Measurements from ENCODE around the gene TRIP13.
"Not testable (repeated sequence)": the region's sequence is repeated elsewhere in the genome, so short reads cannot be mapped to it uniquely, and the experiment has no call there.

The TRIP13 gene

DNA sequence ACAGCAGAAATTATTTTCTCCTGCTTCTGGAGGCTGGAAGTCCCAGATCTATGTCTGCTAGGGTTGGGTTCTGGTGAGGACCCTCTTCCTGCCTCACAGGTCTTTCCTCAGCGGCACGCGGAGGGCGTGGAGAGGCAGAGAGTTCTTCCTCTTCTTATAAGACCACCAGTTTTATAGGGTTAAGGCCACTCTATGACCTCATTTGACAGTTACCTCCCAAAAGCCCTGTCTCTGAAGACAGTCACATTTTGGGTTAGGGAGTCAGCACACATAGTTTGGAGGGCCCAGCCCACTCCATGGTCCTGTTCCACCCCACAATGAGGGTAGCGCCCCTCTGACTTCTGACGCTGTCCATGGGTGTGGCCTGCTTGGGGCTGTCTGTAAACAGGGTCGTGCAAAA lies 46.7 kb downstream of the TRIP13 start:
- DNase-seq = peak; percentile 33

DNA sequence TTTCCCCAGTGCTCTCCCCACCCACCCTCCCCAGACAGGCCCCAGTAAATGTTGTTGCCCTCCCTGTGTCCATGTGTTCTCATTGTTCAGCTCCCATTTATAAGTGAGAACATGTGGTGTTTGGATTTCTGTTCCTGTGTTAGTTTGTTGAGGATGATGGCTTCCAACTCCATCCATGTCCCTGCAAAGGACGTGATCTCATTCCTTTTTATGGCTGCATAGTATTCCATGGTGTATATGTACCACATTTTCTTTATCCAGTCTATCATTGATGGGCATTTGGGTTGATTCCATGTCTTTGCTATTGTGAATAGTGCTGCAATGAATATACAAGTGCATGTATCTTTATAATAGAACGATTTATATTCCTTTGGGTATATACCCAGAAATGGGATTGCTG lies 48.1 kb downstream of the TRIP13 start:
- DNase-seq = not testable (repeated sequence)

DNA sequence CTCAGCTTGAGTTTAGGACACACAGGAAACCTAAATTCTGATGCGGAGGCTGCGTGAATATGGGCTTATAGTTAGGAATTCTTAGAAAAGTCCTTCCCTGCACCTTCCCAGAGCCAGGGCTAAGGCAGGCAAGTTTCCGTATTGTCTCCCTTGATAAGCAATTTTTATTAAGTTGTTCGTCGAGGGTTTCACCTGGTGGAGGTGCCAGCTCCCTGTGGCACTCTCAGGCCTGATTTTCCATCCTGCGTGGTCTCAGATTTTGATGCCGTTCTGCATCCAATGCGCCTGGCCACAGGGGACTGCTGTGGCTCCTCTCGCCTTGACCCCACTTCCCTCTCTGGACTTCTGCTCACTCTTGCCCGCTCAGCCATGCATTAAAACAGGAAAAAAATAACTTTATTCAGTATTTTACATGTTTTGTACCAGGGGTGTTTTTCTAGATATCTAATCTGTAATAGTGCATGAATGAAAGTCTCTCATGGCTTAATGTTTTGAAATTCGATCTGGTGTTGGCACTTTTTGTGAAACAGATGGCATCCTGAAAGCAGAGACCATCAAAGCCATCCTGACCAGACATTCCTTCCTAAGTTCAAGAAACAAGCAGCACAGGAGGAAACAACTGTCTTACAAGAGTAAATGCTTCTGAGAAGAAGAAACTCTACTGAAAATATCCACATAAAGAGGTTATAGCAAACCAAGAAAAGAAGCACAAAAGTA lies 50.7 kb downstream of the TRIP13 start:
- DNase-seq = no peak

DNA sequence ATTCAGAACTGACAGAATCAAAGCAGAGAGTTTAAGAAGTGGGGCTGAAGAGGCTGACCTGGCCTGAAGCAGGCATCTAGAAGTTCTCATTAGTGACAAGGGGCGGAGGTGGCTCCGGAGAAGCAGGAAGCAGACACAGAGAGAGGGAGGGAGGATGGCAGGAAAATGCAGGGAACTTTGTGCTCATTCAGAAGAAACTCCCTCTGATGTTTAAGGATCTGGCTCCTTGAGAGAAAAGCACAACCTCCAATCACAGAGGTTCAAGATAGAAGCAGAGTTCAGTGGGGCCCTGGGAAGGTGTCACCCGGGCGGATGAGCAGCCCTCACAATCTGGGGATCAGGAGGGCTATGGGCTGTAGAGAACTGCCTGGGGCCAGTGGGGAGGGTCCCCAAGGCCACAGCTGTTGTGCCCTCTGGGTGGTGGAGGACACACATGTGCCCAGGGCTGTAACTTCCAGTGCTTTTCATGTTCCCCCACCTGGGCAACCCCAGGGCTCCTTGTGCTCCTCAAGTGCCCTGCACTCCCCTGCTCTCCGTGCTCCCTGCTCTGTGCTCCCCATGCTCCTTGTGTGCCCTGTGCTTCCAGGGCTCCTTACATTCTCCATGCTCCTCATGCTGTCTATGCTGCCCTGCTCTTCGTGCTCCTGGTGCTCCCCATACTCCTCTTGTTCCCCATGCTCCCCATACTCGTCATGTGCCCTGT lies 51.4 kb downstream of the TRIP13 start:
- DNase-seq = no peak

DNA sequence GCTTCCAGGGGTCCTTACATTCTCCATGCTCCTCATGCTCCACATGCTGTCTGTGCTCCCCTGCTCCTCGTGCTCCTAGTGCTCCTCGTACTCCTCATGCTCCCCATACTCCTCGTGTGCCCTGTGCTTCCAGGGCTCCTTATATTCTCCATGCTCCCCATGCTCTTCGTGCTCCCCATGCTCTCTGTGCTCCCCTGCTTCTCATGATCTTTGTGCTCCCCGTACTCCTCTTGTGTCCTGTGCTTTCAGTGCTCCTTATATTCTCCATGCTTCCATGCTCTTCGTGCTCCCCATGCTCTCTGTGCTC lies 51.9 kb downstream of the TRIP13 start:
- no peak for DNase-seq

DNA sequence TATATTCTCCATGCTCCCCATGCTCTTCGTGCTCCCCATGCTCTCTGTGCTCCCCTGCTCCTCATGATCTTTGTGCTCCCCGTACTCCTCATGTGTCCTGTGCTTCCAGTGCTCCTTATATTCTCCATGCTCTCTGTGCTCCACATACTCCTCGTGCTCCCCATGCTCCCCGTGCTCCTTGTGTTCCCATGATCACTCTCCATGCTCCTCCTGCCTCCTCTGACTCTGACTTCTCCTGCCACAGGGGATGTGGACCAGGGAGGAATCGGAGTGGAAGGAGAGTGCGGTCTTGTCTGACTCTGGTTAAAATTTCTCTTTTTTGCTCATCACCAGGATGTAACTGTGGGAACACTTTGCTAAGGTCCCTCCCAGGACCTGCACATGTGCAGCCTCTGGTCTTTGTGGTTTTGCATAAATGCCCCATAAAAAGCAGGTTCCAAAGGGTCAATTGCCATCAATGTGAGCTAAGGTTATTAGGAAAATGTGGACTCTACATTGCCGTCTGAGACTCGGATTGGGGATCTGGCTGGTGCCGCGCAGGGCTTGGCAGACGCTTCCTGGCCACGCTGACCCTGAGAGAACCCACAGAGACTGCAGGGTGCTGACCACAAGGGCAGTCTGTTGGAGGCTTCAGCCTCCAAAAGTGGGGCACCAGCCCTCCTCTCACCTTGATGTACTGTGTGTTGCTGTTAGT lies 52.5 kb downstream of the TRIP13 start:
- no peak for DNase-seq

DNA sequence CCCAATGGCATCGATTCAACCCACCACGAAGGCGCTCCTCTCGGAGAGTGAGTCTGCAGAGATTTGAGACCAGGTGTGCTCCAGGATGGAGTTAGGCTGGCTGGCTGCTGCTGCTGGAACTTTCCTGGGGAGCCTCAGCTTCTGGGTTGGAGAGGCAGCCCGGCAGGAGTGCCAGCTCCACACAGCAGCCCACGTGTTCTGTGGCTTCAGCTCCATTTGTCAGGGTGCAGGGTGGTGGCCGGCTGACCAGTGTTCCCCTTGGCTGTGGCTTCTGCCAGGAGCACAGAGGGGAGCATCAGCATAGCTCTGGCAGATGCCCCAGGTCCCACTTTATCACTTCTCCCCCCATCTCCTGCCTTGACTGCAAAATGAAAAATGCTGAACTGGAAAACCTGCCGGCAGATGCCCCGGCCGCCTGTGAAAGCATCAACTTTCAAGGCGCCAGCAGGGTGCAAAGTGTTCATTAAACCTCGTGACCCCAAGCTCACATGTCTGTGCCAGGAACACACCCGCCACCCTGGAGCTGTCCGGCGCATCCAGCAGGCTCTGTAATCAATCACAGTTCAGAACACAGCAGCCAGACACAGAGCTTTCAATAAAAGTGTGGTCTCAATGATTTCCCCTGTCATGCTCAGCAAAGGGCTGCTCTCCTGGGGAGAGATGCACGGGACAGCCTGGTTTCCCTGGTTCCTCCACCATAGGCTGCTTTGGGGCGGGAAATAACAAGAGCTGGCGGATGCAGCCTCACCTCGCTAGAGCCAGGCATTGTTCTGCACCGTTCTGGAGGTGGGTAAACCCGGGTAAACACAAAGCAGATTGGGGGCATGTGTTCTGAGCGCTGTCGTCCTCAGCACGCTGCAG lies 53.2 kb downstream of the TRIP13 start:
- DNase-seq = no peak

DNA sequence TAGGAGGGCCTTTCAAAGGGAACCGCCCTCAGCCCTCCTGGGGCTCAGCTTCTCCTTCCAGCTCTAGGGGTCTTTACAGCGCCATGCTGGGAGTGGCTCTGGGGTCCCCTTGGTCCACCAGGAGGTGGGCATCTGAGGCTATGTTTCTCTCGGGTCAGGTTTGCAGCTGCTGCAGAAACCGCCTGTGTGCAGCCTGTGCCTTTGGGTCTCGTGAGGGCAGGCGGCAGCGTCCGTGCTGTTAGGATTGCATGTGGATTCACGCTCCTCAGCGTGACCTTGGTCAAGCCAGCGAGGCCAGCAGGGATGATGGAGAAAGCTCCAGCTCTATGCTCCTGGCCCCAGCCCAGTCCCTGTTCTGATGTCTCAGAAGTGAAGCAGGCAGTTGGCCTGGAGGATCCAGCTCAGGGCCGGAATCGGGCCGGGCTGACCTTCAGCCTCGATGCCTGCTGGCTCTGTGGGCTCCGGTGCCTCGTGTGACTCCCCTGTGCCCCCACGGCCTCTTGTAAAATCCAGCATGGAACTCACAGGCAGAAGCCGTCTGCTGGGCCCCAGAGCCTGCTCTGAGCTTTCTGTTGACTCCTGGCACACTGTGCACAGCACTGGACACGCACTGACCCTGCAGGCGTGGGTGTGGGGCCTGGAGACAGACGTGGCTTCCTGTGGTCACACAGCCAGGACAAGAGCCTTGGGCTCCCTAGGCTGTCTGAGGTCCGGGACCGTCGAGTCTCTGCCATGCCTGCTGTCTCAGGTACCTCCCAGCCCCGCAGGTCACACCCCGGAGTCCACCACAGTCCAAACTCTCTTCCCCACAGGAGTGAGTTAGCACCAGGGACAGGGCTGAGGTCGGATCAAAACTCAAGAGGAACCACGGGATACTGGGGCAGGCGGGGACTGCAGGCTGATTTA lies 54.3 kb downstream of the TRIP13 start:
- DNase-seq = no peak

DNA sequence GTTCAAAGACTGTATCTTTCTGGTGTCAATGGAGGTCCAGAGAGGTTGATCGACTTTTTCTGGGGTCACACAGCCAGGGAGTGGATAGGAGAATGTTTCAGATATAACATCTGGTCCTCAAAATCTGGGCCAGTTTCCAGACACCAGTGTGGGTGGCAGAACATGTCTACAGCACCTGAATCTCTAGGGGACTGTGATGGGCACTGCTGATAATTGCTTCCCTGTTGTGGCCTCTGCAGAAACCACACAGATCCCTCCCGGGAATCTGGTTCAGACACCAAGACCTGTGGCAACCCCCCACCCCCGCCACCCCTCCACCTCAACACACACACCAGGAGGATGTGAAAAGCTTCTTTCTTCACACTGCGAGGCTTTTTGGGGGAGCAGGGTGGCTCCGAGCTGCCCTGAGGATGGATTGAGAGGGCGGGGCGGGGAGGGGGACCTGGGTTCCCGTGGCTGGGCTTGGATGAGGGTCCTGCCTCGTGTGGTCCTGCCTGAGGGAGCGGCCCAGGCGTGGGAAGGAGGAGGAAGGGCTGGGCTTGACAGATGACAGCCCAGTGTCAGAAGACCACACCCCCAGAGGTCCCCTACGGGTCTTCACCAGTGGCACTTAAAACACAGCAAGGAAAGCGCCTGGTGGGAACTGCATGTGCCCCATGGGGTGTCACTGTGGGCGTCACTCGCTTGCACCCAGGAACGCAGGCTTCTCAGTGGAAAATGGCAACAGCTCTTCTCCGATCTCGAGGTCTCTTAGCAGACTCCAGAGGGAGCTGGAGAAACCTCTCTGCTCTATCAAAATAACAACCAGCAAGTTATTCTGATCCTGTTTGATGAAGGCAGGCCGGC lies 55.2 kb downstream of the TRIP13 start:
- DNase-seq = no peak

DNA sequence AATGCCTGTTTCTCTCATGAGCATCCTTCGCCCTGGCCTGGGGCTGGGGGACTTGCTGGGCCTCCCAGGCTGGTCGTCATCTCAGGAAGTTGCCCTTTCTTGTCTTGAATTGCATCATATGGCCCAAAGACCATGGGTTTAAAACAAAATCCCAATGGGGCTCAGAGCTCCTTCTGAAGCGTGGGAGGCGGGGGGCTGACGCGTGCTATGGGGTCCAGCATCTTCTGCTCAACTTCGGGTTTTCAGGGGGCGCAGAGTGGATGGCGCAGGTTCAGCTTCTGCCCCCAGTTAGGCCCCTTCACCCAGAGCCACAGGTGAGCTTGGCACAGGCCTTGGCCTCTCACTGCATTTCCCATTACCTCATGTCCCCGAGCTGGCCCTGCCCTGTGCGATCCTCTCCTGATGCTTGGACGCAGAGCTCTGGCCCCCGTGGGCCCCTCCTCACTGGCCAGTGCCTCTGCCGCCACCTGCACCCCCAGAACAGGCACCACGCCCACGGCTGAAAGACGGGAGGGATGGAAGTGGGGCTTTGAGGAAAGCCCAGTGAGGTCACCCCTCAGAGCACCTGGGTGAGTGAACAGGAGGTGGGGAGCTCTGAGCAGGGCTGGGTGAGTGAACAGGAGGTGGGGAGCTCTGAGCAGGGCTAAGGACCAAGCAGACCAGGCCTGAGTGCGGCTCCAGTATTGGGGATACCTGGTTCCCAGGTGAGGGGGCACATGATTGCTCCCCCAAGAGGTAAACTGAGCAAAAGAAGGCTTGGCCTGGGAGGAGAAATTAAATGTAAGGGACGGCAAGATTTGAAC lies 56.0 kb downstream of the TRIP13 start:
- DNase-seq = no peak

DNA sequence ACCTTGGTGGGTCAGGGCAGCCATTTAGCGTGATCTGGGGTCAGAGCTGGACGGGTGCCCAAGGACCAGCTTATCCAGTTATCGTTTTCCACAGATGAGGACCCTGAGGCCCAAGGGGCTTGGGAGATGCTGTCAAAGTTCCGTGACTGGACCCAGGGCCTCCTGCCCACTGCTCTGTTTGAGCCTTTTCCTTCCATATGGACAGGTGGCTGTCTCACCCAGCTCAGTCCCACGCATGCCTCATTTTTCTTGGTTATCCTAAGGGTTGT lies 56.5 kb downstream of the TRIP13 start:
- DNase-seq = no peak

DNA sequence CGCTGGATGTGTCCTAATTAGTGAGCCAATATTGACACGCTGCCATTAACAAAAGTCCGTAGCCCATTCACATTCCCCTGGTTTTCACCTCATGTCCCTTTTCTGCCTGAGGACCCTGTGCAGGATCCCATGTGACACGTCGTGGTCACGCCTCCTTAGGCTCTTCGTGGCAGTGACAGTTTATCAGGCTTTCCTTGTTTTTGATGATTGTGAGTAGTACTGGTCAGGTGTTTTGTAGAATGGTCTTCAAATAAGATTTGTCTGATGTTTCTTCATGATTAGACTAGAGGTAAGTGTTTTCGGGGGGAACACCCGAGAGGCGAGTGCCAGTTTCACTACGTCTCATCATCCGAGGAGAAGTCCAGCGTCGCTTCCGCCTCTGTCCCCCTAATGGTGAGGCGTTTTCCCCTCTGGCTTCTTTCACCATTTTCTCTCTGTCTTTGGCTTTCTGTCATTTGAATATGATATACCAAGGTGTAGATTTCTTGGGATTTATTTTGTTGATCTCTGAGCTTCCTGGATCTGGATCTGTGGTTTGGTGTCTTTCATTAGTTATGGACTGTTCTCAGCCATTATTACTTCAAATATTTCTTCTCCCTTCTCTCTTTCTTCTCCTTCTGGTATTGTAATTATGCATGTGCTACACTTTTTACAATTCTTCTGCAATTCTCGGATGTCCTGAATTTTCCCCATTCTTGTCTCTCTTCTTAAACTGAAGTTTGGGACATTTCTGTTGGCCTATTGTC lies 57.3 kb downstream of the TRIP13 start:
- no peak for DNase-seq

DNA sequence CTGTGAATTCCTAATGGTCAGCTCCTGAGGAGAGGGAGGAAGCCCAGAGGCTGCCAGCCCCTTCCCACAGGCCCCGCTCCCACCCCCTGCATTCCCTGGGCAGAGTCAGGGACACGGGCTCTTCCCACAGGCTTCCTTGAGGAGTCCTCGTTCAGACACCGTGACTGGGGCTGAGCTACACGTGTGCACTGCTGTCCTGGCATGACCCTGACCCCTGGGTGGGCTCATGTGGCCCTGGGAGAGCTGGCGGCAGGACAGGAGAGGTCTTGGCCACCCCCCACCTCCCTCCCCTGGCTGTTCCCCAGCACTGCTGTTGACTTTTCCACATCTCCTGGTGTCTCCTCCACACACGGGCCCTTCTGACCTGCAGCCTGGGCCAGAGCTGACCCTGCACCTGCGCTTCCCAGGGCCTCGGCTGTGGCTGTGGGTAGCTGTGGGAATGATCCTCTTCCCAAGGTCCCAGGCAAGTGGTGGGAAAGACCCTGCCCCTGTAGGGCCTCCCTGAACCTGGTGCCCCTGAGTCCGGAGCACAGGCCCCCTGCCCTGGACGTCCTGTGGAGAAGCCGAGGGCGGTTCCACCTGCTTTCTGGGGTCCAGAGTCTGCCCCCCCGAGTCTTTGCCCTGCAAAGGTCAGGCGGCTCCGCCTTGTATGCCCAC lies 59.4 kb downstream of the TRIP13 start:
- DNase-seq = no peak

DNA sequence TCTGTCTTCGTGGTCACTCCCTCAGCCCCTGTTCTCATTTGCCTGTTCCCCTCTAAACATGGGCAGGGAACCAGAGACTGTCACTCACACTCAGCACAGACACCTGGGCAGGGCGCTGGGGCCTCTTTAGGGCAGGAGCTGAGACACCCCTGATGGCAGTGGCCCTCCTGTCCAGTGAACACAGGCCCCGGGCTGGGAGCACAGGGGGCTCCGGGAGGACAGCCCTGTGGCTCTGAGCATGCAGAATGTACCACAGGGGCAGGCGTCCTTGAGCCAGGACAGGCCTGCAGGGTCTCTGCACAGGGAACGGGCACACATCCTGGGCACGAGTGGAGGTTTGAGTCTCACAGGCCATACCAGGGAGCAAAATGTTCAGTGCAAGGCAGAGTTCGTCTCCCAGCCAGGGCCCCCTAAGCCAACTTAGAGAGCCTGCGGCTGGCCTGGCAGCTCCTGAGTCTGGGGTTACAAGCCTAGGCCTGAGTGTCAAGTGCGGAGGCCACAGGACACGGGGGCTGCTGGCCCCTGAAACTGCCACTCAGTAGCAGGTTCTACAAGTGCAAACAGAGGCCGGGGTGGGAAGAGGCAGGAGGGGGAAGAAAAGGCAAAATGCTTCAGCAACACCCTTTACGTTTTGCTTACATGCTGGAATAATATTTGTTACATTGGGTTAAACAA lies 60.0 kb downstream of the TRIP13 start:
- DNase-seq = no peak

DNA sequence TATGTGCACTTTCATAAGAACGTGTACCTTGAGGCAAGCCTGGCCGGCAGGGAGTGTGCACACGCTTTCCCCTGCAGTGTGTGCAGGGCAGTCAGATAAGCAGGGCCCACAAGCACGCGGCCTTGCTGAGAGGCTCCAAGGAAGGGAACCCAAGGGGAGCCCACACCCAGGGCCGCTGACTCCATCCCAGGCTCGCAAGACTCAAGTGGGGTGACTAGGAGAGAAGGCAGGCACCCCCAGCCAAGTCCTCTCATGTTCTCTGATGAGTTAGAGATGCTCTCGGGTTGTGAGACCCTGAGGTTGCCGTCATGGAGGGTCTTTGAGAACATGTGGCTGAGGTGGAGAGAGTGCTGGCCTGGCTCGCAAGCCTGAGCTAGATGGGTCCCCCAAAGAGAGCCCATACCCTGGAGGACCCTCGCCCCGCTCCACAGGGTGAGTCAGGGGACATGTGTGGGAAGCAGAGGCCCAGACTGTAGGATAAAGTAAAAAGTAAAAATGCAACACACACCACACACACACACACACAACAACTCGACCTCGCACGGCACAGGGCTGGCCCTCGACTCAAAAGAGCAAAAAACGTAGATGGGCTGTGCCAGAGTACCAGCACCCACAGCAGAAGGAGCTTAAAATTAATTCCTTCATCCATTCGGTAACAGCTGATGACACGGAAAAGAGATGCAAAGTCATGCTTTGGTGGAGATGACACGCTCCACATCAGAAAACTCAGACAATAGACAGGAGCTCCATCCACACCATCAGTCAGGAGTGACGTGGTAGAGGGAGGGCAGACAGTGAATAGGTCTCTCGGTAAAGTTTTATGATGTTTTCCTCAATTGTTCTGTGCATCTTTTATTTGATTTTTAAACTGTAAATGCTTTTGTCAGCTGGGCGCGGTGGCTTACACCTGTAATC lies 61.1 kb downstream of the TRIP13 start:
- DNase-seq = no peak

DNA sequence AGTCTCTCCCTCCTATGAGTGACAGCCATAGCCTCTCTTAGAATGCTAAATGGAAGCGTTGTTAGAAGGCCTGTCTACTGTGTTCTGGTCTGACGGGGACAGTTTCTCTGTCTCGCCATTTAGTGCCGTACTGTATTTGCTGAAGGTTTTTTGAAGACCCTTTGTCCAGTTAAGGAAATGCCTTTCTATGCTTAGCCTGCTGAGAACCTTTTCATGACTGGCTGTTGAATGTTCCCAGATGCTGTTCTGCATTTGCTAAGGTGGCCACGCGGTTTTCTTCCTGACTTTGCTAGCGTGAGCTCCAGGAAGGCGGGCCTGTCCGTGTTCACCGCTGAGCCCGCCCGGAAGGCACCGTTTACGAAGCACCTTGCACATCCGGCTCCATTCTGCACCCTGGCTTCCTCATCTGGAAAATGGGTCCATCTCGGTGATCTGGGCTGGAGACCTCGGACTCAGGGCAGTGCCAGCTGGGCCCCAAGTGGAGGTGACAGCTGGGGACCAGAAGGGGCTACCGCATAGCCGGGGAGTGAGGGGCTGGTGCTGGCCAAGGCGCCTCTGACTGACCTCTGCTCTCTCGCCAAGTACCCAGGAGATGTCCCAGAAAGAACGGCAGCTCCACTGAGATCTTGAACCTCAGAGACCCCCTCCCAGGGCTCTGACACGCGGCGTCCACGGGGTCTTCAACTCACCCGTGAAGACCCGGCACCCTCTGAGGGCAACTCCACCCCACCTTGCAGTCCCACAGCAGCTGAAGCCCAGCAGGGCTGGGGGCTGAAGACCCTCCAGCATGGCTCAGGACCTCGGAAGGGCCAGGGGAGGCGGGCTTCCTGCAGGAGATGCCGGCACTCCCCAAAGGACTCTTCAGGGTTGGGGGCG lies 63.4 kb downstream of the TRIP13 start:
- DNase-seq = no peak

Measured in activated CD8-positive, alpha-beta memory T cell treated with anti-CD3 and anti-CD28 coated beads, Interleukin-2, amount 50 U/mL, for 48 hours (primary cell).